Measurements from ENCODE around the gene GSS. TPM values are rescaled to one million over a fixed set of nuclear protein-coding genes. Genes with fewer than 3 reads are reported as not detected.
A peak's percentile ranks its signal among the peaks of the same experiment; 100 is the strongest.

GSS gene
- total RNA-seq, 1 donor from 2014 or later, result 17.2 TPM

DNA sequence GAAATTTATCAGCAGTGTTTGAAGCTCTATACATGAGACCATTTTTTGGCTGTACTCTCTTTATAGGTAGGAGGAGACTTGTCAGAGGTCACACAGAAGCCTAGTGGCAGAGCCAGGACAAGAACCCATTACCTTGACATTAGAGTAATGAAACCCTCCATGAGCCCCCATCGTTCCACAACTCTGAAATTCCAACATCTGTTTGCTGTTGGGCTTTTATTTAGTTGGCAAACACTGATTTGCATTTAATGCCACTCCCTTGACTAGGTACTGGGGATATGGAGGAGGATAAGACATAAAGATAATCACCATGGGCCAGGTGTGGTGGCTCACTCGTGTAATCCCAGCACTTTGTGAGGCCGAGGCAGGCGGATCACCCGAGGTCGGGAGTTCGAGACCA is 1.6 kb downstream of the GSS start:
- TF ChIP-seq, protein P1, sequence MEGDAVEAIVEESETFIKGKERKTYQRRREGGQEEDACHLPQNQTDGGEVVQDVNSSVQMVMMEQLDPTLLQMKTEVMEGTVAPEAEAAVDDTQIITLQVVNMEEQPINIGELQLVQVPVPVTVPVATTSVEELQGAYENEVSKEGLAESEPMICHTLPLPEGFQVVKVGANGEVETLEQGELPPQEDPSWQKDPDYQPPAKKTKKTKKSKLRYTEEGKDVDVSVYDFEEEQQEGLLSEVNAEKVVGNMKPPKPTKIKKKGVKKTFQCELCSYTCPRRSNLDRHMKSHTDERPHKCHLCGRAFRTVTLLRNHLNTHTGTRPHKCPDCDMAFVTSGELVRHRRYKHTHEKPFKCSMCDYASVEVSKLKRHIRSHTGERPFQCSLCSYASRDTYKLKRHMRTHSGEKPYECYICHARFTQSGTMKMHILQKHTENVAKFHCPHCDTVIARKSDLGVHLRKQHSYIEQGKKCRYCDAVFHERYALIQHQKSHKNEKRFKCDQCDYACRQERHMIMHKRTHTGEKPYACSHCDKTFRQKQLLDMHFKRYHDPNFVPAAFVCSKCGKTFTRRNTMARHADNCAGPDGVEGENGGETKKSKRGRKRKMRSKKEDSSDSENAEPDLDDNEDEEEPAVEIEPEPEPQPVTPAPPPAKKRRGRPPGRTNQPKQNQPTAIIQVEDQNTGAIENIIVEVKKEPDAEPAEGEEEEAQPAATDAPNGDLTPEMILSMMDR (IDR thresholded peaks at IDR 0.05; ENCODE audit: borderline replicate concordance), result no peak
- Histone ChIP-seq H3K36me3 (no peaks in the 10 kb centered on the region), H3K27ac (replicated peaks) (peak overlapping the region; percentile 97), H3K27me3 (ENCODE audit: low read depth) (no peaks in the 10 kb centered on the region), H3K4me1 (peaks cover 43% of the 10 kb centered on the region), H3K4me3 (peak overlapping the region; percentile 78), H3K9me3 (replicated peaks) (no peaks in the 10 kb centered on the region)
- intact Hi-C loops (cut with micrococcal nuclease), result no loop called here
- DNase-seq, result no peak

DNA sequence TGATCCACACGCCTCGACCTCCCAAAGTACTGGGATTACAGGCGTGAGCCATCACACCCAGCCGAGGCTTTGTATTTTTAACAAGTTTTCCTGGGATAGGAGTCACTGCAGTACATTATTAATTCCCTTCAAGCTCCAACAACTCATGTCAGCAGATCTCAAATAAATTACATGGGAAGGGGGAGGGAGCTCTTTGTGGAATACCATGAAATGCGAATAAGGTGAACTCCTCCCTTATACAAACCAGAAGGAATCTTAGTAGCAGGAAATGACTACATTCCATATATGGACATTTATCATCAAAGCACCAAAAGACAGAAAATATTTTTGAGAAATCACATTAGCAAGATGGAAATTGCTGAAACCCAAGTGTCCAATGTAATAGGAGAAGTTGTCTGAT is 2.9 kb downstream of the GSS start:
- DNase-seq, result no peak
- Histone ChIP-seq H3K4me3 (no peak overlapping the region), H3K36me3 (no peaks in the 10 kb centered on the region), H3K27me3 (ENCODE audit: low read depth) (no peaks in the 10 kb centered on the region), H3K9me3 (replicated peaks) (no peaks in the 10 kb centered on the region), H3K4me1 (peaks cover 43% of the 10 kb centered on the region), H3K27ac (replicated peaks) (peak overlapping the region; percentile 97)
- TF ChIP-seq, protein P1 (IDR thresholded peaks at IDR 0.05; ENCODE audit: borderline replicate concordance), result no peak
- intact Hi-C loops (cut with micrococcal nuclease), result no loop called here

DNA sequence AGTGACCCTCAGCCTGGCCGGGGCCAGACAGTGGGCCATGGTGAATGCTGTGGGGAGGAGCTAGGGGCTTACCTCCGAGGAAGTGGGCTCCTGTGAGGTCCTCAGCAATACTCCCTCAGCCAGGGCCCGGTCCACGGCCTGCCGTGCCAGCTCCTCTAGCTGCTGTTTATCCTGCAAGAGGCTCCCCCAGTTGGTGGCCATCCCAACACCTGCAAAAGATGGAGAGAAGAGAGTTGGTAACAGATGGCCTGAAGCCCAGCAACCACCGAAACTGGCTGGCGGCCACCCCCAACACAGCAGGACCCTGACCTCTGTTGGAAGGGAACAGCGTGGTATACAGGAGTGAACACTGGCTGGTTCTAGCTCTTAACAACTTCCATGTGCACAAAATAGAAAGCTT is 4.0 kb downstream of the GSS start:
- H3K27me3 ChIP-seq (ENCODE audit: low read depth), result no peaks in the 10 kb centered on the region
- H3K36me3 ChIP-seq, result no peaks in the 10 kb centered on the region
- TF ChIP-seq, protein P1 (IDR thresholded peaks at IDR 0.05; ENCODE audit: borderline replicate concordance), result no peak
- H3K4me1 ChIP-seq, result peaks cover 44% of the 10 kb centered on the region
- H3K9me3 ChIP-seq (replicated peaks), result no peaks in the 10 kb centered on the region
- no peak overlapping the region for H3K4me3 ChIP-seq
- peak overlapping the region; percentile 97 for H3K27ac ChIP-seq (replicated peaks)
- peak; percentile 36 for DNase-seq
- intact Hi-C loops (cut with micrococcal nuclease), result no loop called here

DNA sequence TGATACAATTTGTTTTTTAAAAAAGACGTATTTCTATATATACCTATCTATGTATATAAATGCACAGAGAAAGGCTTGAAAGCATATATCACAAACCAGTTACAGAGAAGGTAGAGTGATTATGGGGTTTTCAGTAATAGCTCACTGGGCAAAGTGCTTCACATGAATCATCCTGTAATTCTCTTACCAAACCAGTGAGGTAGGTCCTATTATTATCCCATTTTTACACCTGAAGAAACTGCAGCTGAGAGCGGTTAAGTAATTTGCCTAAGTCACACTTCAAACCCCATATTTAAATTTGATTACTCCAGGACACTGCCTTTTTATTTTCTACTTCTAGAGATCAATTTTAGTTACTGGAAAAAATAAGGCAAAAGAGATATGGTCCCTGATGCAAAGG is 4.4 kb downstream of the GSS start:
- Histone ChIP-seq H3K4me3 (no peak overlapping the region), H3K36me3 (no peaks in the 10 kb centered on the region), H3K9me3 (replicated peaks) (no peaks in the 10 kb centered on the region), H3K4me1 (peaks cover 46% of the 10 kb centered on the region), H3K27me3 (ENCODE audit: low read depth) (no peaks in the 10 kb centered on the region), H3K27ac (replicated peaks) (peak overlapping the region; percentile 97)
- intact Hi-C loops (cut with micrococcal nuclease), result no loop called here
- TF ChIP-seq, protein P1 (IDR thresholded peaks at IDR 0.05; ENCODE audit: borderline replicate concordance), result no peak
- no peak for DNase-seq

DNA sequence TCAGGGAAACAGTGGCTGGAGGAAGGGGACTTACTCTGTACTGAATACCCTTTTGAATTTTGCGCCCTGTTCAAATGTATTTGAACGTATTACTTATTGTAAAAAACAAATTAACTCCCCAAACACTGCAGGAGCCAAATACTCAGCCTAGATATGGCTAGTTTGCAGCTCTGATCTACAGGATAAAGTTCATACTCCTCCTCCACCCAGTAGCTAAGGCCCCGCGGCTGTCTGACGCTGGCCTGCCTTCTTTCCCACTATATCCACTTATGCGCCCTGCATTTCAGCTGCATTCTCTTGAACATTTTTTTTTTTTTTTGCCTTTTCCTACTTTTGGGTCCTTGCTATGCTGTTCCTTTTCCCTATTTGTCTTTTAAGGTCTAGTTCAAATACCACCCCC is 6.5 kb downstream of the GSS start:
- DNase-seq, result no peak
- no peaks in the 10 kb centered on the region for H3K27me3 ChIP-seq (ENCODE audit: low read depth)
- H3K4me3 ChIP-seq, result no peak overlapping the region
- peaks cover 10% of the 10 kb centered on the region for H3K36me3 ChIP-seq
- H3K27ac ChIP-seq (replicated peaks), result no peak overlapping the region
- H3K4me1 ChIP-seq, result peaks cover 38% of the 10 kb centered on the region
- TF ChIP-seq, protein P1 (IDR thresholded peaks at IDR 0.05; ENCODE audit: borderline replicate concordance), result no peak
- intact Hi-C loops (cut with micrococcal nuclease), result no loop called here
- no peaks in the 10 kb centered on the region for H3K9me3 ChIP-seq (replicated peaks)

DNA sequence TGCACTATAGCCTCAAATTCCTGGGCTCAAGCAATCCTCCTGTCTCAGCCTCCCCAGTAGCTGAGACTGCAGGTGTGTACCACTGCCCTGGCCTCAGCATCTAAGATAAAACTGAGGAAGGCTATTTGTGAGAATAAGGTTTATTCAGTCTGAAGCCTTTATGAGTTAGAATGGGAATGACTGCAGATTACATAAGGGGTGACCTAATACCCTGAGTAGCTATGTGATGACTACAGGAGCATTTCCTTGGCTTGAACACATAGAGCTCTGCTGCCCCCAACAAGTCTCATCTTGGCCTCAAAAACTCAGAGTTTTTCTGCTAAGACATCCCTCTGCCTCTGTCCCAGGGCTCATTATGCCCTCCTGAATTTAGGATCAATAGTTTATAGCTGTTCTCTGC is 7.6 kb downstream of the GSS start:
- TF ChIP-seq, protein P1 (IDR thresholded peaks at IDR 0.05; ENCODE audit: borderline replicate concordance), result no peak
- Histone ChIP-seq H3K4me3 (no peak overlapping the region), H3K27me3 (ENCODE audit: low read depth) (no peaks in the 10 kb centered on the region), H3K27ac (replicated peaks) (peak overlapping the region; percentile 11), H3K4me1 (peaks cover 32% of the 10 kb centered on the region), H3K36me3 (peaks cover 16% of the 10 kb centered on the region), H3K9me3 (replicated peaks) (no peaks in the 10 kb centered on the region)
- no peak for DNase-seq
- intact Hi-C loops (cut with micrococcal nuclease), result no loop called here
